Hematopoietic multipotent progenitor cell treated with erythropoietin and hydrocortisone succinate and interleukin-3 and kit ligand, for 17 days (in vitro differentiated cells): Measurements from ENCODE around the gene TNNT2.

Experiments used
- DNase-seq: peaks from one replicate; pipeline ENCODE4 v3.0.0-alpha.2; 2015; ENCODE audit warnings: low spot score

TNNT2 gene

GRCh38 chr1:201377611-201378092 lies at the start of gene TNNT2:
Gene TNNT2, minus strand, starts transcription at chr1:201377680. Its CDS starts 4,426 bp downstream, at chr1:201373254.
- no peak for DNase-seq

- no peak for DNase-seq
These were observed 49.2 kb upstream of the TNNT2 start for GRCh38 chr1:201426479-201427310.

GRCh38 chr1:201424146-201424545 lies 46.7 kb upstream of the TNNT2 start:
- no peak for DNase-seq

- DNase-seq = no peak
These were observed 46.2 kb upstream of the TNNT2 start for GRCh38 chr1:201423655-201424054.

- DNase-seq = no peak
These were observed 45.1 kb upstream of the TNNT2 start for GRCh38 chr1:201422436-201423030.

- no peak for DNase-seq
These were observed 44.5 kb upstream of the TNNT2 start for GRCh38 chr1:201422026-201422425.

- no peak for DNase-seq
These were observed 43.6 kb upstream of the TNNT2 start for GRCh38 chr1:201421041-201421440.

GRCh38 chr1:201420608-201421002 lies 43.1 kb upstream of the TNNT2 start:
- no peak for DNase-seq

GRCh38 chr1:201419746-201420607 lies 42.5 kb upstream of the TNNT2 start:
- DNase-seq = no peak

- no peak for DNase-seq
These were observed 41.8 kb upstream of the TNNT2 start for GRCh38 chr1:201419256-201419655.

- DNase-seq = no peak
These were observed 41.0 kb upstream of the TNNT2 start for GRCh38 chr1:201418461-201418860.

GRCh38 chr1:201414051-201414738 lies 36.7 kb upstream of the TNNT2 start:
- no peak for DNase-seq

GRCh38 chr1:201411292-201411691 lies 33.8 kb upstream of the TNNT2 start:
- DNase-seq = no peak

GRCh38 chr1:201409440-201409839 lies 32.0 kb upstream of the TNNT2 start:
- DNase-seq = no peak

- no peak for DNase-seq
These were observed 31.3 kb upstream of the TNNT2 start for GRCh38 chr1:201408834-201409200.

- peak; percentile 71 for DNase-seq
These were observed 30.8 kb upstream of the TNNT2 start for GRCh38 chr1:201408176-201408833.

GRCh38 chr1:201406831-201407406 lies 29.4 kb upstream of the TNNT2 start:
- no peak for DNase-seq

GRCh38 chr1:201405484-201405831 lies 28.0 kb upstream of the TNNT2 start:
- DNase-seq = no peak

GRCh38 chr1:201404722-201405483 lies 27.4 kb upstream of the TNNT2 start:
- no peak for DNase-seq

- no peak for DNase-seq
These were observed 26.6 kb upstream of the TNNT2 start for GRCh38 chr1:201404055-201404454.
